Fibroblast of skin of left quadriceps (primary cell): ENCODE measurements around the gene FKBP10.

Source experiments
- DNase-seq, 2 experiments: peaks; one replicate each; pipeline ENCODE4 v3.0.0-alpha.2; 2013; ENCODE audit warnings: low read depth in 2 of 2

FKBP10 gene

GRCh38 chr17:41784207-41784744 lies 28.5 kb upstream of the FKBP10 start:
- no peak for DNase-seq

DNA sequence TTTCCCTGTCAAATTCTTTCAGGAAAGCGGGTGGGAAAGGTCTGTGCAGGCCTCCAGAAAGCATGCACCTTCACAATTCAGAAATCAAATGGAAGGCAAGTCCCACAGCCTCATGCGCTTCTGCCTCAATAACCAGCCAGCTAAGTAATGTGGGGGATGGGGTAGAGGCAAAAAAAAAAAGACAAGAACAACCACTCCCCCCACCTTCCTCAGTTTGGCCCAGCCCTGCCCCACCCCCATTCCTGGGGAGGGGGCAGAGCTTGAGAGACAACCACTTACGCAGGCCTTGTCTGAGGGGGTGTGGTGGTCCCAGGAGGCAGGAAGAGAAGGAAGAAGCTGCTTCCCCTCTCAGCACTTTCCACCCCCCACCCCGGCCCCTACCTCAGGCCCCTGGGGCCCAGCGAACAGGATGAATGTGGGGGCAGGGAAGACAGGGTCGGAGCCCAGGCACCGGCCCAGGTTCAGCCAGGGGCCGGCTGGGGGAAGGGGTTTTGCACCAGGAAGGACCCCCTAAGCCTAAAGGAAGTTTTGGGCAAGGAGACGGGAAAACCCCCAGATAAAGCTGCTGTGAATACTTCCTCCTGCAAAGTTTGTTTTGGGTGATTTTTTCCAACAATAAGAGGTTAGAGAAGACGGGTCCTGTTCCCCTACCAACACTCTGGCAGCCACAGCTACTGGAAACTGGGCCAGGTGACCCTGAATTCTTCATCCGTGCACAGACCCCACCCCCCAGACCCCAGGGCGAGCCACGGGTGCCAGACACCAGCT lies 27.5 kb upstream of the FKBP10 start:
- DNase-seq: no peak

- no peak for DNase-seq
Measured at GRCh38 chr17:41785859-41786226, 27.0 kb upstream of the FKBP10 start.

DNA sequence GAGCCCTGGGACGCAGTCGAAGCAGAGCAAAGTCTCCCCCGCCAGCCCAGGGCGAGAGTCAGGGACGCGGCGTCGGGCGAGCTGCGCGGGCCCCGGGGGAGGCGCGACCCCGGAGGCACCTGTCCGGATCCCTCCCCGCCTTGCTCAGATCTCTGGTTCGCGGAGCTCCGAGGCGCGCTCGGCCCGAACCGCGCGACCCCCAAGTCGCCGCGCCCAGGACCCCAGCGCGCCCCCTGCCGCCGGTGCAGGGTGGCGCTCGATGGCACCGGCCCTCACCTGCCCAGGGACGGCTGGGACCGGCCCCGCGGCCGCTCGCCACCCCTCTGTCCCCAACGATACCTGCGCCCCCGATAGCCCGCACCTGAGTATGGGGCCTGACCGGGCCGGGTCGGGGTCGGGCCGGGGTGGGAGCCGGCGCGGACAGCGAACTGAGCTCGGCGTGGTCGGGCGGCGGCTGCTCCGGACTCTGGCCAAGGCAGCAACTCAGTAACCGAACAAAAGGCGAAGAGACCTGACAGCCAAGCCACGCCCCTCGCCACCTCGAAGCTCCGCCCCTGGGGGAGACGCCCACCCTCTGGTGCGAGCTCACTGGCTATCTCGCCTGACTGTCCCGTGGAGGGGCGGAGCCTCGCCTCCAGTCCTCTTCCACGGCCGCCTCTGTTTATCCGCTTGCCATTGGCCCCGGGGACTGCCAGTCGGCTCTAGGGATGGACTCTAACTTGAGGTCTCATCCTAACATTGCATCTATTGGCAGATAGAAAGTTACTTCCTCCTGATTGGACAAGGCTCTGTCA lies 26.4 kb upstream of the FKBP10 start, which contains the start of gene JUP:
Gene JUP (minus strand): TSS at position 485 of the 794 bp plus-strand sequence. CDS start 14,857 bp downstream, outside the sequence.
- peak; percentile 98 for DNase-seq

DNA sequence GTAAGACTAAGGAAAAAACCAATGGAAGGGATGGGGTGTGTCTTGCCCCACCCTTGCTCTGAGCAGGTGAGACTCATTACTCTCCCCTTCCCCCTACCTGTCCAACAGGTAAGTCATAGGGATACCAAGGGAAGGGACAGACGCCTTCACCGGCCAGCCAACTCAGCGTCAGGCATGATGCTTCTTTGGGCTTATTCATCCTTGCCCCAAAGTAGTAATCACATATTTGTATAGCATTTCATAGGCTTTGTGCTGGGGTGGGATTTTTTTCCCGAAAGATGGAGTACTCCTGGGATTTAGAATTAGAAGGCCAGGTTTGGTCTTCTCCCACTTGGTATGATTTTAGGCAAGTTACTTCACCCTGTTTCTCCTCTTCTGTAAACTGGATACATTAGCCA lies 25.8 kb upstream of the FKBP10 start:
- DNase-seq: no peak

DNA sequence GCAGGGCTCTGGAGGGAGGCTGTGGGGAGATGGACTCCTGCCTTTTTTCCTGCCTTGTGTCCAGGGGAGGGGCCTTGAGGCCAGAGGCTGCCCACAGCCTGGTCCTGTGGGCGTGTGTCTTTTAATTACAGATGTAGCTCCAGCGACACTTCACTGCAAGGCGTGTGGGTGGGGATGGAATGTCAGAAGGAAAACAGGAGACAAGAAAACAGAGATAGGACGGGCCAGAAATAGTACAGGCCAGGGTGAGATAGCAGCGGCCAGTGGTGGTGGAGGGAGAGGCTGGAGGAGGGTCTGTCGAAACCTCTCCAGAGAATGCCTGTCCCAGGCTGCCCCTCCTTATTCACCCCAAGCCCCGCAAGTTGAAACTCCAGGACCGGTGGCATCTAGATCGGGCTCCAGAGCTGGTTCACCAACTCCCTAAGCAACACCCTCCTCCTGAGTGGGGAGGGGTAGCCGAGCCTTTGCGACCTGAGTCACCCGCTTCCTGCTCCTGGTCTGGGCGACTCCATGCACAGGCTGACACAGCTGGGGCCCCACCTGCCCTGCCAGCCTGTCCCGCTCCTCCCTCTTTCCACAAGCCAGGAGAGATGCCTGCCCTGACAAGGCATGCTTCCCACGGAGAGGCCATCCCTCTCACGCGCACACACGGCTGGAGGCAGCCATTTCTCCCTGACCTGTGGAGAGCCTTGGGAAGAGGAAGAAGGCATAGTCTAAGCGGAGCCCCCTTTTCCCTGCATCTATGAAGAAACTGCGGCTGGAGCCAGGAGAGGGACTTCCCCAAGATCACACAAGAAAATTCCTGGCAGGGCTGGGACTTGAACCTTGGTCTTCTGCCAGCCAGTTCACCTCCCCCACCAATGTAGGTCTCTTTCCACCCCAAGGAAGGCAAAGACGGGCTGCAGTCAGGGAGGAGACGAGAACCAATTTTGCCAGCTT lies 19.7 kb upstream of the FKBP10 start:
- DNase-seq: no peak

GRCh38 chr17:41793784-41794539 lies 18.8 kb upstream of the FKBP10 start:
- DNase-seq: no peak

DNA sequence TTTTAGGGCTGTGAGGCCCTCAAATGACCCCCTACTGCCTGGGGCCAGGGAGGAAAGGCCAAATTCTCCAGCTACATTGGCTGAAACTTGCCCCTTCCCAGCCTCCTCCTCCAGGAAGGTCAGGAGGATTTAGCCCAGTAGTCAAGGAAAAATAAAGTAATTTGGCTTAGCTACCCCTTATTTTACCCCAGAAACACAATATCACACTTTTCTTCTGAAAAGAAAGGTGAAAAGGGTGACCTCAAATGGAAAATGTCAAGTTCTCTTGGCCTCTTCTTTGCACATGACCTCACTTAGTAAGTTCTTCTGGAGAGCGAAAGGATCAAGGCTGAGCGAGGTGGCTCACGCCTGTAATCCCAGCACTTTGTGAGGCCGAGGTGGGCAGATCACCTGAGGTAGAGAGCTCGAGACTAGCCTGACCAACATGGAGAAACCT lies 18.2 kb upstream of the FKBP10 start:
- DNase-seq: no peak

DNA sequence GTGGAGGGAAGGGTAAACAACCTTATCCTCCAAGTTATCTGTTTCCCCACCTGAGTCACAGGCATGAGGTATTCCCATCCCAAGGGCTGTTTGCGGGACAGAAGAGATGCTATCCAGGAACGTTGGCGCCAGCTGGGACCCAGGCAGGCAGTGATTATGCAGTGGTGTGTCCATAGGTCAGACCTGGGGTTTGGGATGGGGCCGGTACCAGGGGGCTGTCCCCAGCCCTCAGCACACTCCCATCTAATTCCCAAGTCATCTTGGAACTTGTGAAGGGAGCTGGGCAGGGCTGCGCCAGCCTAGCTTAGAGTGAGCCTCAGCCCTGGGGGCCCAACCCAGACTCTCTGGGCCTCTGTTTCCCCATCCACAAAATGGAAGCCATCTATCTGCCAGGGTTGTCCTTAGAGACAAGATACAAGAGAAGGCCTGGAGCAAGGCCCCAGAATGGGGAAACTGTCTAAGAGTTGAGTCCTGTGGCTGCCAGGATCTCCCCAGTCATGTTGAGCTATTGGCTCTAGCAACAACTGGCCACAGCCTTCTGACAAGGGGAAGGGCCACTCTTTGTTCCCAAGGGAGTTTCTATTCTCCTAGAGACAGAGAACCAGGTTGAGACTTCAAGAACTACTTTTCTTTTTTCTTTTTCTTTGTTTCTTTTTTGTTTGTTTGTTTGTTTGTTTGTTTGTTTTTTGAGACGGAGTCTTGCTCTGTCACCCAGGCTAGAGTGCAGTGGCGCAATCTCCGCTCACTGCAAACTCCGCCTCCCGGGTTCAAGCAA lies 16.5 kb upstream of the FKBP10 start:
- DNase-seq: no peak

DNA sequence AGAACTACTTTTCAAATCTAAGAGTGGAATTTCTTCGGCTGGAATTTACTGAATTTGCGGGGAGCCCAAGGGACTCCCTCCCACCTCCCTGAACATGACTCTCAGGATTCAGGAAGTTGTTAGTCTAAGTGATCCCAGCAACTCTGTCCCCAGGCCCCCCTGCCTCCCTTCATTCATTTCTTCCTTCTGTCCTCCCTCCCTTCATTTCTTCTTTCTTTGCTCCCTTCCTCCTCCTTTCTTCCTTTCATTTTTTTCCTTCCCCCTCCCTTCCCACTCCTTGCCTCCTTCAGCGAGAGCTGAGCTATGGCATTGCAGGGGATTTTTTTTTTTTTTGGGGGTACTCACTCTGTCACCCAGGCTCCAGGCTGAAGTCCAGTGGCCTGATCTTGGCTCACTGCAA lies 15.4 kb upstream of the FKBP10 start:
- DNase-seq: no peak

- DNase-seq: no peak
Measured at GRCh38 chr17:41799366-41799765, 13.4 kb upstream of the FKBP10 start.

DNA sequence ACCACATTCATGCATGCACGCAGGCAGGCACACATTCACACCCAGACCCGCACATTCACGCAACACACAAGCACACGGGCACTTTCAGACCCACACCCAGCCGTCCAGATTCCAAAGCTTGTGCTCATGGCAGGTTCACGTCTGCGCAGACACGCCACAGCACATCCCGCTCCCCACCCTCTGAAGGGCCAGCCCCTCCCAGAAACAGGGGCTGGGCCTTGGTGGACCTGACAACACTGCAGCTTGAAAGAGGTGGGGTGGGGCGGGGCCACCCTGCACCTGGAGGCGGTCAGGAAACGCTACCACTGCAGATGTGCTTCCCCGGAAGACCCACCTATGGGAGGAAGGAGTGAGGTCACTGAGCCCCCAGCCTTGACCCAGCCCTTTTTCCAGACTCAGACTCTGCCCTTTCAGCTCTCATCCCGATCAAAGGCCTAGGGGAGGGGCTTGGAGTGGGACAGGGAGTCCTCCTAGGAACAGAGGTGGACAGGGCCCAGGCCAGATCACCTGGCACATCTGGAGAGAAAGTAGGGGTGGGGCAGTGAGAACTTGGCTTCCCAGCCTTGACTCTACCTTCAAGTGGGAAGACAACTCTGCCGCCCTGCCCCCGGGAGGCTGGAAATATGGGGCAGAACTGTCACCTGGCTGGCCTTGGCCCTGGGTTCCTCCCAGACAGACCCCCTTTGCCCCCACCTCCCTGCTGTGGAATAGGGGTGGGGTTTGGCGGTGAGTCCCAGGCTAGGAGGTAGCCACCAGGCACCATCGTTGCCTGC lies 12.0 kb upstream of the FKBP10 start:
- no peak for DNase-seq

DNA sequence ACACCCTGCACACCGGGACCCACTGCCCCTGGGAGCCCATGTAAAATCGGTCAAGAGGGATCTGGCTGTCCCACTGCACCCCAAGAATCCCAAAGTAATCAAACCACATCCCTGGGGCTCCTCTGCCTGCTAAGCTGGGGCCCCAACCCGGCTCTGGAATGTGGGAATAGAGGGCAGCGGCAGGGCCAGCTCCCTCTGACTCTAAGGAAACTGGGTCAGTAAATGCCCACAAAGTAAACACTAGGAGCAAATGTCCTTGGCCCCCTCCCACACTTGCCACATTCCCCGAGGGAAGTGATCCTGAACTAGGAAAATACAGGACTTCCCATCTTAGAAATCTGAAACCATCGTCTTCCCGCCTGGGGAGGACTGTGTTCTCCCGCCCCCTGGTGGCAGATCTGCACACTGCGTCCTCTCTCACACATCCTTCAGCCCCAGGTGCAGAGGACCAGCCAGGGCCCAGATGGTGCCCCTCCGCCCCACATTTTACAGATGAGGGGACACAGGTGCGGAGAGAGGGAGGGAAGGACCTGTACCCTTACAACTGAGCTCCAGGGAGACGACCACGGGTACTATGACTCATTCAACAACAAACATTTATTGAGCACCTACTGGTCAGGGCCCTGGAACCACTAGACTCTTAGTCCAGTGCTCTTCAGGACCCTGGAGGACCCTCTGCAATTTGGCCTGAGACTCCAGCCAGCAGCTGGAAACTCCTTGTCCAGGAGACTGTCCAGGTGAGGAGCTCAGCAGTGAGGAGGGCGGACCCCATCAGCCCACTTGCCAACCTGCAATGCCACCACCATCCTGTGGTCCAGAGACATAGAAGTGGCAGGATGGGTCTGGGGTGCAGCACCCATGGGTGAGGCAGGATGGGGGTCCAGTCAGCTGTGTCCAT lies 11.2 kb upstream of the FKBP10 start:
- no peak for DNase-seq

DNA sequence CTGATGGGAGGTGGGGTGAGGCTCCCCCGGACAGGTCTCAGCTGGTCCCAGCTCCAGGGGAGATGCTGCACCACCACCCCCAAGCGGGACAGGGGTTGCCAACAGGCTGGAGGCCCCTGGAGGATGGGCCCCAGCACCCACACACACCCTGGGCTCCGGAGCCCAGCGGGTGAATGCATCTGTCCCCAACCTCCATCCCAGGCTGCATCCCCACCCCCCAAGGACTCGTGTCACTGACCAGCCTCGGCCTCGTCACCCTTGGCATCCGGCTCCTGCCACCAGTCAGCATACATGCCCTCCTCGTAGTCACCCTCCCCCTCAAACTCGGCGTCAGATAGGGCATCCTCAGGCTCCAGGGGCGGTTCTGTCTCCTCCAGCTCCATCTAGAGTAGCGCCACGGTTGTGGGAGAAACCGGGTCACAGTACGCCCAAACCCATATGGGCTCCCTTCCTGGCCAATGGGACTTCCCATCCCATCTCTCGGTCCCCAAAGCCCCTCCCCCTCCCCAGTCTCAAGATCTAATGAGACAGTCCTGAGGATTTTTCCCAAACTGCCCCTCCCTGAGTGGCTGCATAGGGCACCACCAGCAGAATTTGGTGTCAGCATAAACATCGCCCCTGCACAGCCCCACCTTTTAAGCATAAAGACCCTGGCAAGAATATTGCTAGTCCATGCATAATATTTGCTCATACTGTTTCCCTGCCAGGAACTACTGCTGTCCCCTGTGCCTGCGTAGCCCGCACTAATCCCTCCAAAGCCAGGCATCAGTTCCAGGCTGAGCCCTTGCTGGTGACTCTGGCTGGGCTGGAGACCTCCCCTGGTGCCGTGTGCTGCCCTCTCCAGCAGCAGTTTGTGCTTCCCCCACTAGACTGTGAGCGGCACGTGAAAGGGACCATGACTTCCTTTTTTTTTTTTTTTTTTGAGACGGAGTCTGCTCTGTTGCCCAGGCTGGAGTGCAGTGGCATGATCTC lies 9.5 kb upstream of the FKBP10 start:
- no peak for DNase-seq

DNA sequence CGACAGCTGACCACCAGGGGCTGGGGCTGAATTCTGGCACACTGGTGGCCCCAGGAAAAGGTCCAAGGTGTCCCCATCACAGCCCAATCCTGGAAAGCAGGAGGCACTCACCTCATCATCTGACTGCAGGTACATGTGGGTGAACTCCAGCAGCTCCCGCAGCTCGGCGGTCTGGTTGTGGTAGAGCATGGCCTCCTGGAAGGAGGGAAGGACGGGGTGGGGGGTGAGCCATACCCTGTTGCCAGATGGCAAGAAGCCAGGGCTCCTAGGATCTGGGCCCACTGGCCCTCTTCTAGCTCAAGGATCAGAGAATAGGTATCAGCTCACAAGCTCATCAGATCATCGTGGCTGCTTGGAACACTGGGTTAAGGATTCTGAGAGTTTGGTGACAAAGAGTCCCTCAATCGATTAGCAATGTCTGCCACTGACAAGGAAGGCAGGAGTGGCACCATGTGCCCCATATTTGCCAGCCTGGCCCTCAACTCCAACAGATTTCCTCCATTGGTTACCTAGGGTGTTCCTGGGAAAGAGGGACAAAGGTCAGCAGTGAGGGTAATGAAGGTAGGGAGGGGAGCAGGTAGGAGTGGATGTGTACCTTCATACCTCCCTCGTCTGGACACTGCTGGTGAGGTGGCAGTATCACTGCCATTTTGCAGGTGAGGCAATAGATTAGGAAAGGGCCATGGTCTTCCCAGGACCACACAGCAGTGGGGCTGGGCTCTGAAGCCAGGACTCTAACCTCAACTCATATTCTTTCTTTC lies 5.9 kb upstream of the FKBP10 start:
- DNase-seq: no peak
